ENCODE measurements around the gene CYB5R4.

- TF ChIP-seq CTCF (conservative IDR thresholded peaks at IDR 0.05; ENCODE audit: low read length), result no peak
- no peak for TF ChIP-seq EZH2phosphoT487 (IDR thresholded peaks at IDR 0.05; ENCODE audit: borderline replicate concordance)
Observed at GRCh38 chr6:84003131-84003530, 143.6 kb downstream of the CYB5R4 start.
